ENCODE measurements around the gene EMILIN3.

EMILIN3 gene

GRCh38 chr20:41392871-41393704, 26.5 kb upstream of the EMILIN3 start:
- no peak; the same call in 2 of the 3 replicates for ATAC-seq
- TF ChIP-seq PATZ1 (CRISPR knock-in tag; IDR thresholded peaks at IDR 0.05; ENCODE audit: borderline replicate concordance) (no peak), PPARA (CRISPR knock-in tag; IDR thresholded peaks at IDR 0.05; ENCODE audit: borderline replicate concordance) (no peak), ARNTL (CRISPR knock-in tag; IDR thresholded peaks at IDR 0.05; ENCODE audit: borderline replicate concordance, low read depth) (no peak)

- TF ChIP-seq PPARA (CRISPR knock-in tag; IDR thresholded peaks at IDR 0.05; ENCODE audit: borderline replicate concordance): no peak
- TF ChIP-seq OSR1 (CRISPR knock-in tag; IDR thresholded peaks at IDR 0.05): no peak
- no peak for TF ChIP-seq CREB5 (CRISPR knock-in tag; IDR thresholded peaks at IDR 0.05; ENCODE audit: low read depth)
- no peak for TF ChIP-seq ESRRG (CRISPR knock-in tag; IDR thresholded peaks at IDR 0.05)
- TF ChIP-seq TSHZ2 (CRISPR knock-in tag; IDR thresholded peaks at IDR 0.05): no peak
- no peak for TF ChIP-seq ZC3H10 (CRISPR knock-in tag; IDR thresholded peaks at IDR 0.05)
- TF ChIP-seq PATZ1 (CRISPR knock-in tag; IDR thresholded peaks at IDR 0.05; ENCODE audit: borderline replicate concordance): no peak
- no peak for TF ChIP-seq SNAI2 (CRISPR knock-in tag; IDR thresholded peaks at IDR 0.05)
- no peak for TF ChIP-seq BACH2 (CRISPR knock-in tag; IDR thresholded peaks at IDR 0.05; ENCODE audit: borderline replicate concordance)
- no peak for TF ChIP-seq ZFP3 (CRISPR knock-in tag; IDR thresholded peaks at IDR 0.05)
- no peak for TF ChIP-seq CSRNP3 (CRISPR knock-in tag; IDR thresholded peaks at IDR 0.05)
- TF ChIP-seq ISL1 (CRISPR knock-in tag; IDR thresholded peaks at IDR 0.05): no peak
- TF ChIP-seq RARB (CRISPR knock-in tag; IDR thresholded peaks at IDR 0.05): no peak
- TF ChIP-seq CSDC2 (CRISPR knock-in tag; IDR thresholded peaks at IDR 0.05): no peak
- no peak for TF ChIP-seq TCF4 (CRISPR knock-in tag; IDR thresholded peaks at IDR 0.05; ENCODE audit: borderline replicate concordance)
- ATAC-seq: no peak
These were observed 25.7 kb upstream of the EMILIN3 start for GRCh38 chr20:41392295-41392694.

GRCh38 chr20:41391587-41392001, 25.0 kb upstream of the EMILIN3 start:
- no peak for ATAC-seq
- TF ChIP-seq TSHZ2 (CRISPR knock-in tag; IDR thresholded peaks at IDR 0.05): no peak
- TF ChIP-seq CREB5 (CRISPR knock-in tag; IDR thresholded peaks at IDR 0.05; ENCODE audit: low read depth): no peak
- TF ChIP-seq TOX (CRISPR knock-in tag; IDR thresholded peaks at IDR 0.05; ENCODE audit: borderline replicate concordance): no peak
- no peak for TF ChIP-seq ARNTL (CRISPR knock-in tag; IDR thresholded peaks at IDR 0.05; ENCODE audit: borderline replicate concordance, low read depth)
- no peak for TF ChIP-seq ZFP3 (CRISPR knock-in tag; IDR thresholded peaks at IDR 0.05)
- no peak for TF ChIP-seq ESRRG (CRISPR knock-in tag; IDR thresholded peaks at IDR 0.05)
- no peak for TF ChIP-seq PATZ1 (CRISPR knock-in tag; IDR thresholded peaks at IDR 0.05; ENCODE audit: borderline replicate concordance)
- TF ChIP-seq TCF4 (CRISPR knock-in tag; IDR thresholded peaks at IDR 0.05; ENCODE audit: borderline replicate concordance): no peak
- TF ChIP-seq PPARA (CRISPR knock-in tag; IDR thresholded peaks at IDR 0.05; ENCODE audit: borderline replicate concordance): no peak
- no peak for TF ChIP-seq OSR1 (CRISPR knock-in tag; IDR thresholded peaks at IDR 0.05)
